HG03060 (cell line): ENCODE measurements around the gene DUSP1.

Experiments used
- ATAC-seq: cut with Tn5 transposase; IDR thresholded peaks from one replicate; pipeline ENCODE4 v1.9.1; 2021; ENCODE audit warnings: low read depth, moderate number of reproducible peaks; ENCODE audit not compliant: unreplicated experiment

Gene DUSP1

DNA sequence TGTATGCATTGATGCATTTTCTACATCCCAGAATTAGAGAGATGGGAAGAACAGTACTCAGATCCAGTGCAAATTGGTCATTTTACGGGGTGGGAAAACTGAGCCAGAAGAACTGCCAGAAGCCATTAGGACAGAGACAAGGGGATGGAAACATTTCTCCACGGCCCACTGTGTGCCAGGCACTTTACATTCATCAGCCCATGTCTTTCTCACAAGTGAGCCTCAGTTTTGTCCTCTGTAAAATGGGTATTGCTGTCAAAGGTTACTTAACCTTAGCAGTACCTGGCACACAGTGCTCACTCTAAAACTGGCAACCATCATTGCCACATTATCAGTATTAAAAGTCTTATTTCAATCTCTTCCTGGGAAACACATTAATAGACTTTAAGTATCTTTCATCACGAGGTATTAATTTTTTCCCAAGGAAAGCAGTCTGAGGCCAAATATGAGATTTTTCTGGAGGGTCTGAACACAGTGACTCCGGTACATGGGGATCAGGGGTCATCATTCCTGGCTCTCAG is 5.2 kb downstream of the DUSP1 start:
- ATAC-seq = no peak

- ATAC-seq = peak; percentile 50
Observed at GRCh38 chr5:172764861-172765765, 5.9 kb downstream of the DUSP1 start.

- ATAC-seq = no peak
Observed at GRCh38 chr5:172763120-172763464, 7.9 kb downstream of the DUSP1 start.

DNA sequence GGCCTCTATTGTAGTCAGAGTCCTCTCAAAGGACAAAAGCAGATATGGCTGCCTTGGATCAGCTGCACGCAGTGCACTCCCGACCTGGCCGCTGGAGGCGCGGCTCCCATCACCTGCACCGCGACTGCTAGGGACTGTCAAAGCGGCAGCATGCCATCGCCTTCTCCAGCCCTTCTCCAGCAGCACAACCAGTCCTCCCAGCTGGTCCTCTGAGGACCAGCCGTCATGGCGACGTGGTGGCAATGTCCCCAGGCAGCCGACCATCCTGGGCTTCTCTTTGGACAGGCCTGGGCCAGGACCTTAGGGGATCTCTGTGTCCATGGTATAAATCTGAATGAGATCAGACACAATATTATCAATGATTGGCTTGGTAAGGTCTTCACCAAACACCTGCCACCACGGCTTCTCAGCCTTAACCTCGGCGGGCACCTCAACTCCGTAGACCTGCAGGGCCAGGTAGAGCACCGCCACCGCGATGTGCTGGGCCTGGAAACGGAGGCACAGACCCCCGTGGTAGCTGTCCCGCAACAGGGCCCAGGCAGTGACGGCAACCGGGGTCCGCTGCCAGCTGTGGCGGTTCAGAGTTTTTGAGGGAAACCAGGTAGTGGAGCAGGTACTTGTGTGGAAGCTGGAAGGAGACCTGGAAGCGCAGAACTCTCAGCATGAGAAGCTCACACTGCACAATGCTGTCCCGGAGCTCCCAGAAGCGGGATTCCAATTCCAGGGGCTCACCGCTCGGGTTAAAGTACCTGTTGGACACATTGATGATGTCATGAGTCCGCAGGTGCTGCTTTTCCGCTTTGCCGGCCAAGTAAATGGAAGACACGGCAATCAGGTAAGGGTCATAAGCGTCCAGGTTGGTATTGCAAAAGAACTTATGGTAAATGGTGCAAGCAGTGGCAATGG is 8.5 kb downstream of the DUSP1 start:
- no peak for ATAC-seq

- no peak for ATAC-seq
Observed at GRCh38 chr5:172760959-172761358, 10.0 kb downstream of the DUSP1 start.

GRCh38 chr5:172760136-172760535 is 10.9 kb downstream of the DUSP1 start:
- ATAC-seq = no peak

GRCh38 chr5:172758834-172759149 is 12.2 kb downstream of the DUSP1 start:
- no peak for ATAC-seq

GRCh38 chr5:172758077-172758833 is 12.7 kb downstream of the DUSP1 start:
- ATAC-seq = no peak

DNA sequence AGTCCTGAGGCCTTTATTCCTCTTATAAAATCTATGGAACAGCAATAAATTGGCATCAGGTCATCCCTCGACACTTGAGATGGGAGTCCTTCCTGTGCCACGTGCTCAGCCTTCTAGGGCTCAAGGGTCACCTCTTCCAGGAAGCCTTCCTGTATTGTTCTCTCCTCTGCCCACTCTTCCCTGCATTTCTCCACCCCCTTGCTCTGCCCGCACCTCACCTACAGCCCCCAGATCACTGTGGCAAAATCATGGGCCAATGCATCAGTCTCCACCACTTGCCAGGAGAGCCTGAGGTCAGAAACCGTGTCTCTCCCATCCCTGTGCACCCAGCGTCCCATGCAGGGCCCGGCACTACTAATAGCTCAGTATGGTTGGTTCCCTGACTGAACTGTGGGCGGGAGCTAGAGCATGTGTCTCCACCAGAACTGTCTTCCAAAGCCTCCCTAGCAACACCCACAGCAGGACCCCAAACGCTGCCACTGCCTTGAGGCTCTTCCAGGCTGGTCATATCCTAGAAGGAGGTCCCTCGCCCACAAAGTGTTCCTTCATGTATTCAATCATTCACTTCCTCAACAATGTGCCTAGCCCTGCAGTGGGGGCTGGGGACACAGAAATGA is 13.5 kb downstream of the DUSP1 start:
- no peak for ATAC-seq

GRCh38 chr5:172756764-172757393 is 14.1 kb downstream of the DUSP1 start:
- no peak for ATAC-seq

GRCh38 chr5:172754596-172755356 is 16.2 kb downstream of the DUSP1 start:
- no peak for ATAC-seq

GRCh38 chr5:172753101-172753500 is 17.9 kb downstream of the DUSP1 start:
- ATAC-seq = no peak

DNA sequence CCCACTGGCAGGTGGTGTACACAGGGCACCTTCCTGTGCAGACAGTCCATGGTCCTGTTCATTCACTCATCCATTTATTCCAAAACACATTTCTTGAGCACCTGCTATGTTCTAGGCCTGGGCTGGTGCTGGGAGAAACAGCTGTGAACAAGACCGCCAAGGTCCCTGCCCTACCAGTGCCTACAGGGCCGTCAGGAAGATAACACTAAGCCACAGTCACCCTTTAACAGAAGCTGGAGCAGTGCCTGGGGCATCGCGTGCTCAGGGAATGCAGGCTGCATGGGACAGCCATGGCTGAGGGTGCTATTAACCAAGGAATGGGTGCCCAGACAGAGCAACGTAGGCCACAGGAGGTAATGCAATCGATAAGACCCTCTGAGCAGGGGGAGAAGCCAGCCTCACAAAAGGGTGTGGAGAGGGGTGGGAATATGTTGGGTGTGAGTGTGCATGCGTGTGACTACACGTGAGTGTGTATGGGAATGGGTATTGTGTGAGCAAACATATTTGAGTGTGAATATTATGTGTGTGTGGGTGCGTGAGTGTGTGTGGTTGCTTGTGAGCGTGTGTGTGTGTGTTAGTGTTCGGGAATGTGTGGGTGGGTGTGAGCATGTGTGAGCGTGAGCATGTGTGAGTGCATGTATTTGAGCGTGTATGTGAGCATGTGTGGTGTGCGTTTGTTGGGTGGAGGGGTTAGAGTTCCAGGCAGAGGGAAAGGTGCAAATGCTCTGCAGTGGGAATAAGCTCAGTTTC is 19.1 kb downstream of the DUSP1 start:
- ATAC-seq = no peak

- ATAC-seq = no peak
Observed at GRCh38 chr5:172749881-172750633, 20.9 kb downstream of the DUSP1 start.

- no peak for ATAC-seq
Observed at GRCh38 chr5:172749076-172749475, 21.9 kb downstream of the DUSP1 start.

GRCh38 chr5:172748341-172748843 is 22.6 kb downstream of the DUSP1 start:
- no peak for ATAC-seq

DNA sequence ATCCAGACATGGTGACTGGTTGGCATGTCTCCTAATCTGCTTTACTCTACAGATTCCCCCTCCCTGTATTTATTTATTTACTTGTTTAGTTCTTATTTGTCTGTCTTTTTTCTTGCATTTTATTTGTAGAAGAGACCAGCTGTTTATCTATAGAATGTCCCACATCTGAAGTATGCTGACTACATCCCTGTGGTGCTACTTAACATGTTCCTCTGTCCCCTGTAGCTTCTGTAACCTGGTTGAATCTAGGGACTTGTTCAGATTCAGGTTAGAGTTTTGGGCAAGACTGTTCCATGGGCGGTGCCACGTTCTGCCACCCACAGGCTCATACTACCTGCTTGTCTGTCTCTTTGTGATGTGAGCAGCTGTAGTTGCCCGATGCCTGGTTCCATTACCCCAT is 23.5 kb downstream of the DUSP1 start:
- no peak for ATAC-seq

GRCh38 chr5:172746725-172747124 is 24.3 kb downstream of the DUSP1 start:
- no peak for ATAC-seq
